Smooth muscle cell (in vitro differentiated cells): Measurements from ENCODE around the gene CFAP77. TPM values are rescaled to one million over a fixed set of nuclear protein-coding genes. Genes with fewer than 3 reads are reported as not detected.

ENCODE experiments used
- DNase-seq: peaks from one replicate; lab custom pipeline; 2025; ENCODE audit not compliant: unreplicated experiment; lab: John Stamatoyannopoulos, UW
- H2AFZ ChIP-seq: fragments of 200-600 bp; sonication (generic); 2 replicates; pipeline ENCODE4 v1.6.0; 2016; ENCODE audit warnings: antibody characterized with exemption, low read depth, mild to moderate bottlenecking
- H3F3A ChIP-seq: fragments of 200-600 bp; sonication (generic); 2 replicates; pipeline ENCODE4 v1.6.0; 2017; ENCODE audit warnings: antibody characterized with exemption, low read depth
- H3K27ac ChIP-seq: fragments of 200-600 bp; sonication (generic); 2 replicates; pipeline ENCODE4 v1.5.1; 2016; ENCODE audit warnings: low read depth, mild to moderate bottlenecking
- H3K27me3 ChIP-seq: fragments of 200-600 bp; sonication (generic); 2 replicates; pipeline ENCODE4 v1.6.1; 2016; ENCODE audit warnings: low read depth, mild to moderate bottlenecking
- H3K36me3 ChIP-seq: fragments of 200-600 bp; sonication (generic); 2 replicates; pipeline ENCODE4 v1.5.1; 2016; ENCODE audit warnings: low read depth
- H3K4me1 ChIP-seq: fragments of 200-600 bp; sonication (generic); 2 replicates; pipeline ENCODE4 v1.5.1; 2016; ENCODE audit warnings: low read depth
- H3K4me2 ChIP-seq: fragments of 200-600 bp; sonication (generic); 2 replicates; pipeline ENCODE4 v1.6.0; 2016; ENCODE audit warnings: mild to moderate bottlenecking
- H3K4me3 ChIP-seq: fragments of 200-600 bp; sonication (generic); 2 replicates; pipeline ENCODE4 v1.5.1; 2016; ENCODE audit warnings: mild to moderate bottlenecking
- H3K79me2 ChIP-seq: fragments of 200-600 bp; sonication (generic); 2 replicates; pipeline ENCODE4 v1.6.0; 2016; ENCODE audit warnings: low read depth, mild to moderate bottlenecking
- H3K9ac ChIP-seq: fragments of 200-600 bp; sonication (generic); 2 replicates; pipeline ENCODE4 v1.6.0; 2016; ENCODE audit warnings: low read depth
- H3K9me3 ChIP-seq: fragments of 200-600 bp; sonication (generic); replicated peaks from 2 replicates; pipeline ENCODE4 v1.5.1; 2016; ENCODE audit warnings: low read depth
- H4K20me1 ChIP-seq: fragments of 200-600 bp; sonication (generic); 2 replicates; pipeline ENCODE4 v1.6.0; 2016; ENCODE audit warnings: low read depth
- WGBS: methylation state at CpG from one replicate; pipeline ENCODE4 v1.1.7; 2016; ENCODE audit warnings: low lambda C conversion rate; 5-methylcytosine and 5-hydroxymethylcytosine counted together
- polyA plus RNA-seq: library from polyadenylated mRNA; unstranded; fragments of >200 nt; fragmentation: Nextera tagmentation; extraction: Ambion mirVana; gene quantifications from 2 replicates; pipeline ENCODE4 v1.2.1, GENCODE V29; 2016
- total RNA-seq: library from RNA; depleted of rRNA; stranded (reverse); fragments of >200 nt; gene quantifications from 2 replicates; pipeline ENCODE4 v1.2.3, GENCODE V29; 2014
- TF ChIP-seq, protein P1 (sequence below): fragments of 200-600 bp; sonication (generic); IDR thresholded peaks from 2 replicates; pipeline ENCODE4 v1.5.1; 2017; ENCODE audit warnings: borderline replicate concordance, mild to moderate bottlenecking, antibody characterized with exemption; ENCODE audit not compliant: insufficient read depth, poor library complexity, severe bottlenecking

Gene CFAP77
- total and polyA plus RNA-seq, 2 experiments from 2014 or later = 0.31 TPM; not detected in 1

GRCh38 chr9:132383462-132383883 lies 26.5 kb upstream of the CFAP77 start:
- no peaks in the 10 kb centered on the region for H3K79me2 ChIP-seq
- H2AFZ ChIP-seq = no peak overlapping the region
- H3K9me3 ChIP-seq = no peaks in the 10 kb centered on the region
- TF ChIP-seq, protein P1, sequence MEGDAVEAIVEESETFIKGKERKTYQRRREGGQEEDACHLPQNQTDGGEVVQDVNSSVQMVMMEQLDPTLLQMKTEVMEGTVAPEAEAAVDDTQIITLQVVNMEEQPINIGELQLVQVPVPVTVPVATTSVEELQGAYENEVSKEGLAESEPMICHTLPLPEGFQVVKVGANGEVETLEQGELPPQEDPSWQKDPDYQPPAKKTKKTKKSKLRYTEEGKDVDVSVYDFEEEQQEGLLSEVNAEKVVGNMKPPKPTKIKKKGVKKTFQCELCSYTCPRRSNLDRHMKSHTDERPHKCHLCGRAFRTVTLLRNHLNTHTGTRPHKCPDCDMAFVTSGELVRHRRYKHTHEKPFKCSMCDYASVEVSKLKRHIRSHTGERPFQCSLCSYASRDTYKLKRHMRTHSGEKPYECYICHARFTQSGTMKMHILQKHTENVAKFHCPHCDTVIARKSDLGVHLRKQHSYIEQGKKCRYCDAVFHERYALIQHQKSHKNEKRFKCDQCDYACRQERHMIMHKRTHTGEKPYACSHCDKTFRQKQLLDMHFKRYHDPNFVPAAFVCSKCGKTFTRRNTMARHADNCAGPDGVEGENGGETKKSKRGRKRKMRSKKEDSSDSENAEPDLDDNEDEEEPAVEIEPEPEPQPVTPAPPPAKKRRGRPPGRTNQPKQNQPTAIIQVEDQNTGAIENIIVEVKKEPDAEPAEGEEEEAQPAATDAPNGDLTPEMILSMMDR = no peak
- H3F3A ChIP-seq = peaks cover 3% of the 10 kb centered on the region
- H3K27ac ChIP-seq = no peak overlapping the region
- DNase-seq = no peak
- H3K4me1 ChIP-seq = no peaks in the 10 kb centered on the region
- WGBS = 96% methylated on average over 10 of the region's 10 CpGs
- no peaks in the 10 kb centered on the region for H4K20me1 ChIP-seq
- H3K4me2 ChIP-seq = no peak overlapping the region
- H3K4me3 ChIP-seq = no peak overlapping the region
- no peaks in the 10 kb centered on the region for H3K27me3 ChIP-seq
- no peaks in the 10 kb centered on the region for H3K36me3 ChIP-seq
- H3K9ac ChIP-seq = no peak overlapping the region

DNA sequence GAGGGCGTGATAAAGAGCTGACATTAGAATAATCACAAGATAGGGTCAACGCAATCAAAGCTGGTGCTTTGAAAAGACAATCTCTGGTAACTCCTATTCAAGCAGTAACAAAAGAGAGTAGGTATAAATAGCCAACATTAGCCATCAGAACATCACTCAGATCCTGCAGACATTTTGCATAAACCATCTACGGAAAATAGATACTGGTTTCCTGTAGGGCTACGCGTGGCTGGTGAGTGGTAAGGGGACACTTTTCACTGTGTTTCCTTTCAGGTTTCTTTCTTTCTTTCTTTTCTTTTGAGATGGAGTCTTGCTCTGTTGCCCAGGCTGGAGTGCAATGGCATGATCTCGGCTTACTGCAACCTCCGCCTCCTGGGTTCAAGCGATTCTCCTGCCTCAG lies 25.6 kb upstream of the CFAP77 start:
- Histone ChIP-seq H3K27ac (no peak overlapping the region), H3K9ac (no peak overlapping the region), H3F3A (peaks cover 2% of the 10 kb centered on the region), H3K4me1 (no peaks in the 10 kb centered on the region), H3K4me2 (no peak overlapping the region), H2AFZ (no peak overlapping the region), H3K27me3 (no peaks in the 10 kb centered on the region), H4K20me1 (no peaks in the 10 kb centered on the region), H3K79me2 (no peaks in the 10 kb centered on the region), H3K4me3 (no peak overlapping the region), H3K36me3 (no peaks in the 10 kb centered on the region), H3K9me3 (no peaks in the 10 kb centered on the region)
- TF ChIP-seq, protein P1 = no peak
- 98% methylated on average over 8 of the region's 8 CpGs for WGBS
- DNase-seq = no peak

- Histone ChIP-seq H3K4me3 (no peak overlapping the region), H2AFZ (no peak overlapping the region), H3K4me2 (no peak overlapping the region), H3K9ac (no peak overlapping the region), H3F3A (no peaks in the 10 kb centered on the region), H3K27me3 (no peaks in the 10 kb centered on the region), H3K79me2 (no peaks in the 10 kb centered on the region), H3K4me1 (no peaks in the 10 kb centered on the region), H4K20me1 (no peaks in the 10 kb centered on the region), H3K36me3 (peaks cover 17% of the 10 kb centered on the region), H3K9me3 (no peaks in the 10 kb centered on the region), H3K27ac (no peak overlapping the region)
- TF ChIP-seq, protein P1 = no peak
- 95% methylated on average over 7 of the region's 7 CpGs for WGBS
- no peak for DNase-seq
These were observed 22.9 kb upstream of the CFAP77 start for GRCh38 chr9:132387133-132387532.

- no peak overlapping the region for H3K9ac ChIP-seq
- no peak overlapping the region for H3K4me2 ChIP-seq
- TF ChIP-seq, protein P1 = no peak
- H3K36me3 ChIP-seq = peaks cover 25% of the 10 kb centered on the region
- WGBS = 90% methylated on average over 7 of the region's 7 CpGs
- no peak overlapping the region for H3K27ac ChIP-seq
- no peaks in the 10 kb centered on the region for H3K9me3 ChIP-seq
- no peaks in the 10 kb centered on the region for H4K20me1 ChIP-seq
- no peak for DNase-seq
- no peaks in the 10 kb centered on the region for H3K27me3 ChIP-seq
- H3K4me3 ChIP-seq = no peak overlapping the region
- no peaks in the 10 kb centered on the region for H3K79me2 ChIP-seq
- no peak overlapping the region for H2AFZ ChIP-seq
- H3F3A ChIP-seq = no peaks in the 10 kb centered on the region
- no peaks in the 10 kb centered on the region for H3K4me1 ChIP-seq
These were observed 19.0 kb upstream of the CFAP77 start for GRCh38 chr9:132390966-132391365.
